GM10248 (cell line): ENCODE measurements around the gene FAHD1.

Experiments used
- CTCF ChIA-PET: fragments of 300-600 bp; sonication (Branson Sonifier 250); formaldehyde crosslinking; extraction: SDS; loops from one replicate; lab custom pipeline; 2021; ENCODE audit warnings: antibody characterized with exemption; lab: Yijun Ruan, JAX
- POLR2A ChIA-PET: fragments of 350-650 bp; sonication (Branson Sonifier 250); formaldehyde crosslinking; extraction: SDS; loops from one replicate; lab custom pipeline; 2020; ENCODE audit warnings: antibody characterized with exemption; lab: Yijun Ruan, JAX
- DNase-seq: peaks from one replicate; pipeline ENCODE4 v3.0.0; 2012; ENCODE audit errors: extremely low spot score
- TF ChIP-seq, protein P1 (sequence below): IDR thresholded peaks from 2 replicates; pipeline ENCODE4 v1.5.1; 2012; ENCODE audit warnings: mild to moderate bottlenecking, low read depth; ENCODE audit errors: extremely low read depth, missing control alignments, control extremely low read depth

FAHD1 gene

DNA sequence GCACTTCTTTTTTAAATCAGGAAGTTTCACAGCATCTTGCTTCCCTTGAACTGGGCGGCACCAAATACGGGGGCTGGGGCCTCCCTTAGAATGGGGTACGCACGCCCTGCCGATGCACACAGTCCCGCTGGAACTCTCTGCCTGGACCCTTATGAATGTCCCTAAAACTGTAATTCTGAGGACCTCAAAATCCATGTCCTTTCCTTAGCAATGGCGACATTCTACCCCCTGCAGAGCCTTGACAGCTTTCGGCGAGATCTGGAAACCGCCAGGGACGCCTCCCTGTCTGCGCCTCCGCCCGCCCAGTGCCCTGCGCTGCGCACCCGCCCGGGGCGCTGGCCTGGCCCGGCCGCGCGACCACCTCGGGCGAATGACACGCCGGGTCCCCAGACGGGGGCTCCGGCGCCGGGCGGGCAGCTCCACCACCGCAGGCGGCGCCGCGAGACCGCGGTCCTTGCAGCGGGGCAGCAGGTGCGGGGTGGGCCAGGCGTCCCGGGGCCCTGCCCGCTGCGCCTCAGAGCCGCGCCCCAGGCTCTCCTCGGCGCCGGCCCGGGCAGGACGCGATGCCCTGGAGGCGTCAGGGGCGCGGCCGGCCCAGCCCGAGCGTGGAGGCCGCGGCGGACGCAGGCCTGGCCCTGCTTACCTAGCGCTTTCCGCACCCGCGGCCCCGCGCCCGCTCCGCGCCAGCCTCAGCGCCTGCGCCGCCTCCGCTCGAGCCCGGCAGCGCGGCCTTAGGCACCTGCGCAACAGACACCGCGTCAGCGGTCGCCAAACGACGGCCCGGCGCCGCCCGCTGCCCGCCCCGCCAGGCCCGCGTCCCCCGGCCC is 929 bp upstream of the FAHD1 start:
- TF ChIP-seq, protein P1, sequence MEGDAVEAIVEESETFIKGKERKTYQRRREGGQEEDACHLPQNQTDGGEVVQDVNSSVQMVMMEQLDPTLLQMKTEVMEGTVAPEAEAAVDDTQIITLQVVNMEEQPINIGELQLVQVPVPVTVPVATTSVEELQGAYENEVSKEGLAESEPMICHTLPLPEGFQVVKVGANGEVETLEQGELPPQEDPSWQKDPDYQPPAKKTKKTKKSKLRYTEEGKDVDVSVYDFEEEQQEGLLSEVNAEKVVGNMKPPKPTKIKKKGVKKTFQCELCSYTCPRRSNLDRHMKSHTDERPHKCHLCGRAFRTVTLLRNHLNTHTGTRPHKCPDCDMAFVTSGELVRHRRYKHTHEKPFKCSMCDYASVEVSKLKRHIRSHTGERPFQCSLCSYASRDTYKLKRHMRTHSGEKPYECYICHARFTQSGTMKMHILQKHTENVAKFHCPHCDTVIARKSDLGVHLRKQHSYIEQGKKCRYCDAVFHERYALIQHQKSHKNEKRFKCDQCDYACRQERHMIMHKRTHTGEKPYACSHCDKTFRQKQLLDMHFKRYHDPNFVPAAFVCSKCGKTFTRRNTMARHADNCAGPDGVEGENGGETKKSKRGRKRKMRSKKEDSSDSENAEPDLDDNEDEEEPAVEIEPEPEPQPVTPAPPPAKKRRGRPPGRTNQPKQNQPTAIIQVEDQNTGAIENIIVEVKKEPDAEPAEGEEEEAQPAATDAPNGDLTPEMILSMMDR, result no peak
- ChIA-PET POLR2A (no interaction called here), CTCF (interaction anchor here (1.0 kb wide), 1 partner anchor 43 kb away, joined by 3 read pairs; the partner anchor contains the start of genes NUBP2 and SPSB3)
- peak; percentile 88 for DNase-seq

DNA sequence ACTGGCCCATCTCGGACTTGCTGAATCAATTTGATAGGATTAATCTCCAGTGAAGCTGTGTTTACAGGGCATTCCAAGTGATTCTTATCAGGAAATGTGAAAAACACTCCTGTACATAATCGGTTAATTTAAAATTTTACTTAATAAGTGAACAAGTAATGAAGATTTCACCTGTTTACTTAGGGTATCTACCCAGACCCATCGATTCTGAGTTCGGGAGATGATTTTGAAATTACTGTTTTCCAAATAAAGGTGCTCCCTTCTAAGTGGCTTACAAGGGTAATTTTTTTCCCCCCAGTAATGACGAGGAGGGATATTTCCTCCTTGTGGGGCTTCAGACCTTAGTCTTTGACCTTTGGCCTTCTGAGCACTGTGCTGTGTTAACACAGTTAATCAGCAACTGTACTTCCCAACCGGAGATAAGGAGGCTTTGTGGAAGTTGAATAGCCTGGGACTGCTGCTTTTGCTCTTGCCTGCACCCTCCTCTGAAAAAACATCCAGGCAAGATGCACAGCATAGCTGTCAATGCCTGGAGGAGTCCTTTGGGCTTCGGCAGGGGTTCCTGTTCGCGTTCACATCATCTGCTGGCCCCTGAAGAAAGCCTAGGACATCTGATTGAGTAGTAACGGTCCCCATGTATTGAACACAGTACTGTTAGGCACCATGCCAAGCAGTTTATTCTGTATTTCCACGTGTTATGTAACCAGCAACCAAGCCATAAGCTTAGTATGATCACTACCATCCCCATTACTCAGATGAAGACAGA is 1.8 kb downstream of the FAHD1 start:
- TF ChIP-seq, protein P1, result no peak
- ChIA-PET CTCF (no interaction called here), POLR2A (interaction anchor here (1.3 kb wide), 1 partner anchor 136 kb away, joined by 3 read pairs; the partner anchor contains the start of gene RPS2)
- no peak for DNase-seq

DNA sequence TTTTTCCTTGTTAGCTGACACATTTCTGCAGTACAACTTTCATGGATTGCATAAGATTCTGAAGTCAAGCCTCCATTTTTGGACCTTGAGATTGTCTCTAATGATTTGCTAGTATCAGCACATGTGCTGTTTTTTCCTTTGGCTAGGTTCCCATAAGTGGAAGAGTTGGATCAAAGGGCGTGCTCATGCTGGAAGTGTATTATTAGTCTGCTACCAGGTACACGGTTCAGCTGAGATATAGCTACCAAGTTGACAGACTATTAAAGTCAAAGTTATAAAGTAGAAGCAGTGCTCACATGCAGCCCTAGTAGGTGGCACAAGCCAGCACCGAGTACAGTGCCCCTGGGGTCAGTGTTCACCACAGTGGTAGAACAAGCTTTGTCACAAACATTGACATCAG is 3.2 kb downstream of the FAHD1 start:
- CTCF ChIA-PET, result no interaction called here
- TF ChIP-seq, protein P1, result no peak
- DNase-seq, result no peak
- POLR2A ChIA-PET, result no interaction called here

DNA sequence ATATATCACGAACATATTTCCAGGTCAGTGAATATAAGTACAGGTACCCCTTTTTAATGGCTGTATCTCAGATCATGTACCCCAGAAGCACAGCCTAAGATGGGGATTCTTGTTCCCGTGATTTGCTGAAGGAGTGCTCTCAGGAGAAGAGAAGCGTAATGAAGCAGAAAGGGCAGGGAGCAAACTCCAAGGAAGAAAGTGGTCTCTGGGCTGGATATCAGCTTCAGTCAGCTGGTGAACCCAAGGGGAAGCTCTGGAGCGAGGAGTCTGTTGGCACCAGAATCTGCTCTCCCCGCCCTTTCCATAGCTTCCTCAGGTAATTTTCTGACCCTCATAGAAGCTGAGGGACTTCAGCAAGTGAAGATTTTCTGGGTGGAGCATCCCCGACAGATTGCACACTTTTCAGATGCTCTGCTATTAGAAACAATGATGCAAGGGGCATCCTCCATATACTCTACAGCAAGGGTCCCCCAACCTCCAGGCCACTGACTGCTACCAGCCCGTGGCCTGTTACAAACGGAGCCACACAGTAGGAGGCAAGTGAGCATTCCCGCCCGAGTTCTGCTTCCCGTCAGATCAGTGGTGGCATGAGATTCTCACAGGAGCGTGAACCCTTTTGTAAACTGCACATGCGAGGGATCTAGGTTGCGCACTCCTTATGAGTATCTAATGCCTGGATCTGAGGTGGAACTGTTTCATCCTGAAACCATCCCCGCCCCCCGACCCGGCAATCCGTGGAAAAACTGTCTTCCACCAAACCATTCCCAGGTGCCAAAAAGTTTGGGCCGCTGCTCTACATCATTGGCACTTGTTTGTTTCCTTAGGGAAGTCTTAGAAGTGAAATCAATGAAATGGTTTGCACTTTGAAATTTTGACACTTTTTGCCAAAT is 4.4 kb downstream of the FAHD1 start:
- CTCF ChIA-PET, result no interaction called here
- DNase-seq, result no peak
- POLR2A ChIA-PET, result no interaction called here
- TF ChIP-seq, protein P1, result no peak

DNA sequence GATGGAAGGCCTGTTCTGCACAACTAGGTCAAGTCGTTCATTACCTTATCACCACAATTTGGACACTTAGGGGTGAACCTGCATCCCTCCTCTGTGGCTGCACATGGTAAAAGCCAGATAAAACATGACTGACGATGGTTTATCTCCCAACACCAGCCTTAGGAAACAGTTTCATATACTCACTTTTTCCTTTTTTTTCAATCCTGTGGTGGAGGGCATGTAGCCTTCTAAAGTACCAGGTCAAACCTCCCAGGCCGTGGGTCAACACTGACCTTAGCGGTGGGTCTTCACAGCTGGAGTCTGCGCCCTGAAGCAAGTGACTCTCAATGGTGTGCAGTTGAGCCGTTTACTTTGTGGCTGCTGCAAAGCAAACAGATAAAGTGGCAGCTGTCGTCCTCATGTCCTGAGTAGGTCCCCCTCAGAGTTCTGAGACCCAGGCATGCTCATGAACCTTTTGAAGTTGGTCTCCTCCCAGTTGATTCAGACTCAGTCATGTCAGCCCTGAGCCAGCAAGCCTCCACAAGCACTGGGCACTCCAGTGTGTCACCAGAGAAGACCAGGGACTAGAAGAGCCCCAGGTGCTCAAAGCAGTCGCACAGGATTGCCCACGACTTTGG is 5.9 kb downstream of the FAHD1 start:
- POLR2A ChIA-PET, result no interaction called here
- CTCF ChIA-PET, result no interaction called here
- DNase-seq, result no peak
- TF ChIP-seq, protein P1, result no peak
